Natural killer cell (primary cell): ENCODE measurements around the gene PRR19. TPM values are rescaled to one million over a fixed set of nuclear protein-coding genes. Genes with fewer than 3 reads are reported as not detected.

Experiments
- ATAC-seq, 3 donors: fragments of 150-1000 bp in 2 of 3; fragments of 200-7000 bp in 1 of 3; cut with Tn5 transposase; 1 replicate in 1 of 3; 2 replicates in 2 of 3; pipeline ENCODE4 v1.10.0; 2021; ENCODE audit warnings: mild to moderate bottlenecking in 2 of 3, moderate library complexity in 2 of 3
- DNase-seq, 2 donors: peaks; one replicate each; pipeline versions ENCODE4 v3.0.0 to v3.0.0-alpha.2; 2013 to 2021; ENCODE audit warnings: mixed read lengths in 1 of 2
- H3K27ac ChIP-seq: one replicate; pipeline ENCODE4 v1.5.1; 2013; ENCODE audit warnings: mild to moderate bottlenecking, low read length
- H3K27me3 ChIP-seq: one replicate; pipeline ENCODE4 v1.6.1; 2013; ENCODE audit warnings: low read length; ENCODE audit not compliant: control insufficient read depth, insufficient read depth
- H3K36me3 ChIP-seq: one replicate; pipeline ENCODE4 v1.6.1; 2013; ENCODE audit warnings: low read length; ENCODE audit not compliant: control insufficient read depth, insufficient read depth
- H3K4me1 ChIP-seq: one replicate; pipeline ENCODE4 v1.6.1; 2013; ENCODE audit warnings: low read length; ENCODE audit not compliant: control insufficient read depth, insufficient read depth
- H3K4me3 ChIP-seq: one replicate; pipeline ENCODE4 v1.5.1; 2013; ENCODE audit warnings: low read length
- H3K9me3 ChIP-seq: one replicate; pipeline ENCODE4 v1.6.1; 2013; ENCODE audit warnings: low read length; ENCODE audit not compliant: control insufficient read depth, insufficient read depth
- H3K27ac Mint-ChIP-seq, 2 donors: one replicate each; pipeline ENCODE4 v1.8.0; 2022; ENCODE audit warnings: mild to moderate bottlenecking in 2 of 2, mixed read lengths in 2 of 2, moderate library complexity in 1 of 2
- H3K27me3 Mint-ChIP-seq, 2 donors: one replicate each; pipeline ENCODE4 v1.8.0; 2022; ENCODE audit warnings: low read depth in 2 of 2, mixed read lengths in 2 of 2
- H3K36me3 Mint-ChIP-seq: one replicate; pipeline ENCODE4 v1.8.0; 2022; ENCODE audit warnings: mixed read lengths
- H3K4me1 Mint-ChIP-seq, 2 donors: one replicate each; pipeline ENCODE4 v1.8.0; 2022; ENCODE audit warnings: mixed read lengths in 2 of 2
- H3K4me3 Mint-ChIP-seq: one replicate; pipeline ENCODE4 v1.8.0; 2022; ENCODE audit warnings: mild to moderate bottlenecking, moderate library complexity, mixed read lengths
- H3K9me3 Mint-ChIP-seq, 2 donors: one replicate each; pipeline ENCODE4 v1.8.0; 2022; ENCODE audit warnings: mixed read lengths in 2 of 2
- CTCF ChIP-seq: fragments of 200-600 bp; IDR thresholded peaks from one replicate; pipeline ENCODE4 v1.8.0; 2022; ENCODE audit warnings: antibody characterized with exemption
- WGBS: methylation state at CpG from one replicate; pipeline ENCODE4 v1.1.7; 2013; ENCODE audit warnings: missing lambda C conversion rate; ENCODE audit not compliant: insufficient coverage; 5-methylcytosine and 5-hydroxymethylcytosine counted together
- intact Hi-C: fragments of 100-400 bp; cut with micrococcal nuclease; formaldehyde crosslinking; loops from one replicate; pipeline ENCODE4 v1.14.2; 2022
- total RNA-seq, 4 donors: library from RNA; stranded (reverse); fragments of 120-200 nt in 1 of 4; gene quantifications; one replicate each; pipeline versions ENCODE4 v1.2.3 to v1.2.4, GENCODE V29; 2013 to 2022

The PRR19 gene
- total RNA-seq, 3 donors from 2014 or later (not counting 1 experiment from before 2014, with no cell fraction given), result not detected

DNA sequence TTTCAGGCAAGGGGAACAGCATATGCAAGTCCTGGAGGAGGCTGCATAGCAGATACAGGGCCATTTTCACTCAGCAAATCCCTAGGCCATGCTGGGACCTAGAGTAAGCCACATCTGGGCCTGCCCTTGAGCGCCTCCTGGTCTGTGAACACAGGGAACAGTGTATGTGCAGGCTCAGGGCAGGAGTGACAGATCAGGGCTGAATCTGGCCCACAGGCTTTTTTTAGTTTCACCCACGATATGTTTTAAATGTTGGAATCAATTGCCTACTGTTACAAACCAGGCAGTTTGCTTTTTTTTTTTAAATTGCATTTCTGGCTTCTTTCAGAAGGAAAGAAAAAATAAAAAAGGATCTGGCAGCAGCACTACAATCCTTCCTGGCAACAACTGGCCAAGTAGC lies 9.7 kb downstream of the PRR19 start:
- 92% methylated on average over 2 of the region's 2 CpGs for WGBS
- H3K4me3 Mint-ChIP-seq, result no peak overlapping the region
- no peak for TF ChIP-seq CTCF
- no peak overlapping the region for H3K4me3 ChIP-seq
- no peaks in the 10 kb centered on the region for H3K9me3 Mint-ChIP-seq
- intact Hi-C loops, result no loop called here
- peaks cover 23 to 41% of the 10 kb centered on the region in 2 donors for H3K27me3 Mint-ChIP-seq
- H3K27me3 ChIP-seq, result peaks cover 25% of the 10 kb centered on the region
- no peaks in the 10 kb centered on the region for H3K9me3 ChIP-seq
- peaks cover 12 to 23% of the 10 kb centered on the region in 2 donors for H3K4me1 Mint-ChIP-seq
- DNase-seq, result no peak
- H3K4me1 ChIP-seq, result peaks cover 25% of the 10 kb centered on the region
- no peak overlapping the region for H3K27ac ChIP-seq
- no peak overlapping the region for H3K27ac Mint-ChIP-seq
- no peaks in the 10 kb centered on the region for H3K36me3 ChIP-seq
- ATAC-seq, result no peak
- no peaks in the 10 kb centered on the region for H3K36me3 Mint-ChIP-seq

- Histone ChIP-seq H3K27me3 (peaks cover 25% of the 10 kb centered on the region), H3K27ac (no peak overlapping the region), H3K4me1 (peaks cover 32% of the 10 kb centered on the region), H3K36me3 (no peaks in the 10 kb centered on the region), H3K4me3 (no peak overlapping the region), H3K9me3 (no peaks in the 10 kb centered on the region)
- Mint-ChIP-seq H3K36me3 (no peaks in the 10 kb centered on the region), H3K9me3 (no peaks in the 10 kb centered on the region), H3K4me1 (peaks cover 19 to 30% of the 10 kb centered on the region in 2 donors), H3K27me3 (peaks cover 23 to 42% of the 10 kb centered on the region in 2 donors), H3K27ac (no peak overlapping the region), H3K4me3 (peak overlapping the region; percentile 81)
- DNase-seq (no peak), ATAC-seq (peak in 1 of 3 donors; percentile 71)
- TF ChIP-seq CTCF, result no peak
- intact Hi-C loops, result no loop called here
- 84% methylated on average over 5 of the region's 5 CpGs for WGBS
These were observed 10.4 kb downstream of the PRR19 start for GRCh38 chr19:42312370-42312769.

- intact Hi-C loops, result no loop called here
- Mint-ChIP-seq H3K27me3 (peaks cover 23 to 39% of the 10 kb centered on the region in 2 donors), H3K4me1 (peaks cover 23 to 34% of the 10 kb centered on the region in 2 donors), H3K4me3 (peak within 1 kb of the TSS; percentile 81), H3K36me3 (no peaks in the 10 kb centered on the region), H3K27ac (no peak within 1 kb of the TSS), H3K9me3 (no peaks in the 10 kb centered on the region)
- H3K4me3 ChIP-seq, result no peak within 1 kb of the TSS
- TF ChIP-seq CTCF, result no peak
- ATAC-seq (peak; percentile 63 to 79 (median 68)), DNase-seq (peak in 1 of 2 donors; percentile 60)
- H3K27me3 ChIP-seq, result peaks cover 25% of the 10 kb centered on the region
- no peaks in the 10 kb centered on the region for H3K36me3 ChIP-seq
- no peak within 1 kb of the TSS for H3K27ac ChIP-seq
- H3K4me1 ChIP-seq, result peaks cover 36% of the 10 kb centered on the region
- no peaks in the 10 kb centered on the region for H3K9me3 ChIP-seq
- WGBS, result under 1% methylated on average over 67 of the region's 67 CpGs
These were observed 11.3 kb downstream of the PRR19 start, which contains the start of gene TMEM145 for GRCh38 chr19:42313096-42313839. Gene TMEM145, plus strand, starts transcription at chr19:42313309. Its CDS starts 68 bp downstream, at chr19:42313377.
